GM21825 (cell line): ENCODE data around the gene NRG3.
"Not testable (repeated sequence)": the region's sequence is repeated elsewhere in the genome, so short reads cannot be mapped to it uniquely, and the experiment has no call there.

Source experiments
- ATAC-seq: cut with Tn5 transposase; IDR thresholded peaks from one replicate; pipeline ENCODE4 v1.9.1; 2021; ENCODE audit warnings: mild to moderate bottlenecking, moderate library complexity; ENCODE audit not compliant: unreplicated experiment

The NRG3 gene

GRCh38 chr10:82942286-82943099, 1067.5 kb downstream of the NRG3 start:
- no peak for ATAC-seq

DNA sequence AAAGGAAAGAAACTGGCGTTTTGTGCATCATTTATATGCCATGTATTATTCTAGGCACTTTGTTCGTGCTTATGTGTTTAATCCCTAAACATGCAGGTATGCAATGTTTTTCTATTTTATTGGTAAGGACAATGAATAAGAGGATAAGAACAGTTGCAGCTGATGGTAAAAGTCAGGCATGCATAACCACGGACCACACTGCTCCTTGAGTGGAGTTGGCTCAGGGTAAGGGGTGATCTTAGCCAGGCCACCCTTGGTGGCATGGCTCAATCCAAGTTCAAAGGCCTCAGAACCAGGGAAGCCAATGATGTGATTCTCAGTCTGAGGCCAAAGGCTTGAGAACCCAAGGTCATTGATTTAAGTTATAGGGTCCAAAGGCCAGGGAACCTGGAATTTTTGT, 1068.1 kb downstream of the NRG3 start:
- ATAC-seq = no peak

- no peak for ATAC-seq
These were observed 1075.0 kb downstream of the NRG3 start for GRCh38 chr10:82949816-82950575.

GRCh38 chr10:82953331-82953730, 1078.3 kb downstream of the NRG3 start:
- no peak for ATAC-seq

GRCh38 chr10:82953909-82954308, 1078.9 kb downstream of the NRG3 start:
- ATAC-seq = no peak

GRCh38 chr10:82960421-82961060, 1085.5 kb downstream of the NRG3 start:
- not testable (repeated sequence) for ATAC-seq

- ATAC-seq = no peak
These were observed 1086.9 kb downstream of the NRG3 start for GRCh38 chr10:82961864-82962263.

DNA sequence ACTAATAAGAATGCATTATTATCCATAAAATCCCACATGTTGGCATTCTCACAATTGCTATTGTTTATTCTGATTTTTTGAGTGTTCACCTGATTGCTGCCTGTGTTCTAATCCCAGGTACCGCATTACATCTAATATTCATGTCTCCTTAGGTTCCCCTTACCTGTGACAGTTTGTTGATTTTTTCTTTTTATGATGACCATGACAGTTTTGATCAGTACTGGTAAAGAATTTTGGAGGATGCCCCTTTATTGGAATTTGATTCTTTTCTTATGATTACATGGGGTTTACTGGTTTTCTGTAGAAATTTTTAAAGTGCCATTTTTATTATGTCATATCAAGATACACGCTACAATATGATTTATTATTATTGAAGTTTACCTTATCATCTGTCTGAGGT, 1091.1 kb downstream of the NRG3 start:
- no peak for ATAC-seq

GRCh38 chr10:82968533-82968932, 1093.5 kb downstream of the NRG3 start:
- no peak for ATAC-seq

DNA sequence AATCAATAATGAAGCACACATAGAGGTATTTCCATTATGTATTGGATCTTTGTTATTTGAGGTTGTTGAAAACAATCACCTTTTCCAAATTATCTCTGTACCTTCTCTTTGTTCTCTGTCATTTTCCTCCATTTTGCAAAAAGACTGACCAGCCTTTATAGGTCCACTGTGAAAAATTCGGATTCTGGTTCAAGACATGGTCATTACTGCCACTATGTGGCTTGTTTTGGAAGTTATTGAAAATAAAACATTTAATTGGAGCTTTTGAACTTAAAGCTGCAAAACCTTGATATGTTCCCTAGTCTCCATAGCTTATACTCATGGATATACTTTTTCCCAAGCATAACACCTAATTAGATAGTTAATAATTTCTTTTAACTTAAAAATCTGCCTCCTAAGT, 1094.4 kb downstream of the NRG3 start:
- no peak for ATAC-seq

DNA sequence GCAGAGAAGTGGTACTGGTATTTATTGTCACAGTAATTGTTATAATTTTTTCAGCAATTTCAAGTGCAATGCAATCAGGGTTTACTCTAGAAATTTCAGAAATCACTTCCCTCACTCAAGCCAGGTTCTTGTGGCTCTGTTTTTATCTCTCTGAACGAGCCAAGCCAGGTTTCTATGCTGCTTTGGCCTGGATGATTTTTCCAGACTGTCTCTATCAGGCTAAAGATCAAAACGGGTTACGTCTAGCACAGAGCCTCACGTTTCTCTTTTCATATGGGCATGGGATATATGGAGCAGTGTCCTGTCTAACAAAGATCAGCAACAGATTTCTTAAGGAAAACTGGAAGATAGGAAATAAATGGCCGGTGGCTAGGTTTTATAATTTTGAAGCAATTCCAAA, 1105.3 kb downstream of the NRG3 start:
- ATAC-seq = no peak

DNA sequence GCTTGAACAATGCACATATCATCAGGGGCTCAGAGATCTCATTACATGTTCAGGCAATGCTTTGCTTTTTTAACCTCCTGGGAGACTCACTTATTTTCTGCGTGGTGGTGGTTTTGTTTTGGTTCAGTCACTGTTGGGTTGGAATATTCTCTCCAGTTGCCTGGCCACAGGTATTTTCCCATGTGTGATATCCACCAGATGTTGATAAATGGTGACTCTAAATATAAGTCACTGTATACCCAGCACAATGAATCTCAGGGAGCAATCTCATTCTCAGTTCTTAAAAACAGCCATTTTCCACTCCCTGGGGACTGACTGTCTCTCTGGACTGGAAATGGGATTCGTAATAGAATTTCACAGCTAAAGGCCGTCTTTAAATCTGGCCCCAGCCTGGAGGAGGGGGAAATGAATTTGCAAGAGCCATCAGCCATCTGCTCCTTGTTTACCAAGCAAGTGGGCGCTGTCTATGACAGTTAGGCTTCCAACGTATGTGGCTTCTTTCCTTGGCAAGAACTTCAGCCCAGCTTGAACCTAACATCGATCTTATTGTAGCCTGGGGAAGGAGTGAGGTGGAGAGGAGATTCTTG, 1106.2 kb downstream of the NRG3 start:
- ATAC-seq = no peak

- ATAC-seq = no peak
These were observed 1107.2 kb downstream of the NRG3 start for GRCh38 chr10:82982110-82982608.

DNA sequence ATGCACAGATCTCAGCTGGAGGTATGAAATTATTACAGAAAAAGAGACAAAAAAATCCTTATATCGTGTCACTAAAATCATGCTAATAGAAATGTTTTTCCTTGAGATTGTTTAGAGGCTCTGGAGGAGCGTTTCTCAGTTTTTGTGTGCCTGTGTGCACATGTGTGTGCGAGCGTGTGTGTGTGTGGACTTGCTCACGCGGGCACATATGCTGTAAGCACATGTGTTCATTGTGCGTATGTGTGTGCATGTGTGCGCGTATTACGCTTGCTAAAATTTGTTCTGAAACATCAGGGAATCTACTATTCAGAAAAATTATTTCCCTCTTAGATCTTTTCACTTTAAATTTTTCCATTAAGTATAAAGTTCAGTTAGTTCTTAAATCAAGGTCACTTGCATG, 1111.2 kb downstream of the NRG3 start:
- ATAC-seq = no peak

GRCh38 chr10:83006479-83006878, 1131.5 kb downstream of the NRG3 start:
- not testable (repeated sequence) for ATAC-seq

- ATAC-seq = no peak
These were observed 1132.5 kb downstream of the NRG3 start for GRCh38 chr10:83007510-83007909.

GRCh38 chr10:83012866-83013265, 1137.9 kb downstream of the NRG3 start:
- ATAC-seq = no peak

GRCh38 chr10:83017076-83017867, 1142.3 kb downstream of the NRG3 start:
- ATAC-seq = no peak

- no peak for ATAC-seq
These were observed 1148.7 kb downstream of the NRG3 start for GRCh38 chr10:83023662-83024061.
